ENCODE results near the gene TIMM50. TPM values are rescaled to one million over a fixed set of nuclear protein-coding genes. Genes with fewer than 3 reads are reported as not detected.
A peak's percentile ranks its signal among the peaks of the same experiment; 100 is the strongest.
"Not testable (repeated sequence)": the region's sequence is repeated elsewhere in the genome, so short reads cannot be mapped to it uniquely, and the experiment has no call there.

The TIMM50 gene
- total RNA-seq, 1 experiment from 2014 or later: 218 TPM

DNA sequence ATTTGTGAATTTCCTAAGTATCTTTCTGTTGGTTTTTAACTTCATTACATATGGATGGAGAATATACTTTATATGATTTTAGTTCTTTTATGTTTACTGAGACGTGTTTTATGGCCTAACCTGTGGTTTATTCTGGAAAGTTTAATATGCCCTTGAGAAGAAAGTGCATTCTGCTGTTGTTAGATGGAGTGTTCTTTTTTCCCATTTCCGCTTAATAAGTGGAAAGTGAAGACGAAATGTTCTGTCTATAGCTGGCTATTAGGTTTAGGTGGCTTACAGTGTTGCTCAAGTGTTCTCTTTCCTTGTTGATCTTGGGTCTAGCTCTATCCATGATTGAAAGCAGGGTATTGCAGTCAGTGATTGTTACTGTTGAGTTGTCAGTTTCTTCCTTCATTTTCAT is 17.2 kb upstream of the TIMM50 start:
- Histone ChIP-seq H3K36me3 (peaks cover 88% of the 10 kb centered on the region), H3K4me3 (no peak overlapping the region), H3K9me3 (no peaks in the 10 kb centered on the region), H3K27me3 (no peaks in the 10 kb centered on the region)
- DNase-seq: no peak

DNA sequence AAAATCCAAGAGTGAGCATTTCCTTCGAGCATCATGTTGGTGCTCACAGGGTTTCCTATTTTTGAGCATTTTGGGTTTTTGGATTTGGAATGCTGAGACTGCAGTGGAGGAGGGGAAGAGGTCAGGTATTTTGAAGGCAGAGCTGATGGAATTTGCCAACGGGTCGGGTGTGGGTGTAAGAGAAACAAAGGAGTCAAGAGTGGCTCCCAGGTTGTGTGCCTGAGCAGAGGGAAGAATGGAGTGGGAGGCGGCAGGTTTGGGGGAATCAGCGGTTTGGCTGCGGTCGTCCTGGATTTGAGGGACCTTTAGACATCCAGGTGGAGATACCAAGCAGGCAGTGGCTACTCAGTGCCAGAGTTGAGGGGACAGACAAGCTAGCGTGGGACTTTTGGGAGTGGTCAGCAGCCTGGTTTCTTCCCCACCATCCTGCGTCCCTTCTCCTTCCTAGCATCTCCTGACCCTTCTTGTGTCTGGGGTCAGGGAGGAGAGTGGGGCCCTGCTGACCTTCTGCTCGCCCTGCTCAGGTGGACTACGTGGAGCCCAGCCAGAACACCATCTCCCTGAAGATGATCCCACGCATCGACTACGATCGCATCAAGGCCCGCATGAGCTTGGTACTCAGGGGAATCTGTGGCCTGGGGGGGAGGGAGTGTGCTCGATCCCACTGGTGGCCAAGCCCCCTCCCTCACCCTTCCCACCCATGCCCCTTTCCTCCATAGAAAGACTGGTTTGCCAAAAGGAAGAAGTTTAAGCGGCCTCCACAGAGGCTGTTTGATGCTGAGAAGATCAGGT is 14.5 kb upstream of the TIMM50 start:
- no peaks in the 10 kb centered on the region for H3K9me3 ChIP-seq
- no peaks in the 10 kb centered on the region for H3K27me3 ChIP-seq
- DNase-seq: no peak
- no peak overlapping the region for H3K4me3 ChIP-seq
- peaks cover 88% of the 10 kb centered on the region for H3K36me3 ChIP-seq

DNA sequence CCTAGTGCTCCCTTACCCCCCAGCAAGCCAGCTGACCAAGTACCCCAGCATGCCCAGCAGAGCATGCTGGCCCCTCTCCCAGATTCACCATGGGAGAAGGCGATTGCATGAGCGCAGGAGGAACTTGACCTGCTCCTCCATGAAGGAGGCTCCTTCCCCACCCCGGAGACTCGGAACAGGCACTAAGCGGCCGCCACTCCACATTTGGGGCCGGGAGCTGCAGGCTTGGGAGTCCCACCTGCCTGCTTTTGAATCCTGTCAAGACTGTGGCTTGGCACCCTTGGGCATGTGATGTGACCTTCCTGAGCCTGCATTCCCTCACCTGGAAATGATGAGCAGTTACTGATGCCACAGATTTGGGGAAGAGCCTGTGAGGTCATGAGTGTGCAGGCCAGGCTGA is 12.7 kb upstream of the TIMM50 start:
- H3K27me3 ChIP-seq: no peaks in the 10 kb centered on the region
- H3K36me3 ChIP-seq: peaks cover 96% of the 10 kb centered on the region
- no peak overlapping the region for H3K4me3 ChIP-seq
- no peak for DNase-seq
- no peaks in the 10 kb centered on the region for H3K9me3 ChIP-seq

DNA sequence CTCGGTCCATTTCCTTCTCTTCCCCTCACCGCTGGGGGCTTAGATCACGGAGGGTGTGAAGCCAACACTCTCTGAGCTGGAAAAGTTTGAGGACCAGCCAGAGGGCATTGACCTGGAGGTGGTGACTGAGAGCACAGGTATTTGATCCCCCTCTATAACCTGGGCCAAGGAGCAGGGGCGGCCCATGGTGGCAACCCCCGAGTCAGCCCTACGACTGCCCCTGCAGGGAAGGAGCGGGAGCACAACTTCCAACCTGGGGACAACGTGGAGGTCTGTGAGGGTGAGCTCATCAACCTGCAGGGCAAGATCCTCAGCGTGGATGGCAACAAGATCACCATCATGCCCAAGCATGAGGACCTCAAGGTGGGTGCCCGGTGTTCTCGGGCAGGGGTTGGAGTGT is 11.6 kb upstream of the TIMM50 start:
- no peak for DNase-seq
- no peaks in the 10 kb centered on the region for H3K27me3 ChIP-seq
- no peak overlapping the region for H3K4me3 ChIP-seq
- H3K9me3 ChIP-seq: no peaks in the 10 kb centered on the region
- H3K36me3 ChIP-seq: peaks cover 100% of the 10 kb centered on the region

DNA sequence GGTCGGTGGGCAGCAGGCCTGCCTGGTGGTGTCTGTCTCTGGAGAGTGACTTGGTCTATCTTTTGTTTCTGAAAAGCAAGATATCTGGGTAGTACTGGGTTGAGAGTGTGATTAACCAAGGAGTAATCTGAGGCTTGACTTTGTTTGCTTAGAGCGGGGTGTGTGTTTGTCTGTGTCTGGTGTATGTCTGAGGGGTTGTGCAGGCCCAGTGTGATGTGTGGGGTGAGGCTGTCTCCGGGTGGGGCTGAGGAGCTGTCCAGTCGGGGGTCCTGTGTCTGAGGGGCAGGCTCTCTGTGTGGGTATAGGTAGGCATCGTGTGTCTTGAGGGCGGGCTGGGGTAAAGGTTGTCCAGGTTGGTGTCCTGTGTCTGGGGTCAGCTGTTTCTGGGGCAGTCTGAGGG is 11.1 kb upstream of the TIMM50 start:
- no peak for DNase-seq
- Histone ChIP-seq H3K4me3 (no peak overlapping the region), H3K9me3 (no peaks in the 10 kb centered on the region), H3K36me3 (peaks cover 100% of the 10 kb centered on the region), H3K27me3 (no peaks in the 10 kb centered on the region)

DNA sequence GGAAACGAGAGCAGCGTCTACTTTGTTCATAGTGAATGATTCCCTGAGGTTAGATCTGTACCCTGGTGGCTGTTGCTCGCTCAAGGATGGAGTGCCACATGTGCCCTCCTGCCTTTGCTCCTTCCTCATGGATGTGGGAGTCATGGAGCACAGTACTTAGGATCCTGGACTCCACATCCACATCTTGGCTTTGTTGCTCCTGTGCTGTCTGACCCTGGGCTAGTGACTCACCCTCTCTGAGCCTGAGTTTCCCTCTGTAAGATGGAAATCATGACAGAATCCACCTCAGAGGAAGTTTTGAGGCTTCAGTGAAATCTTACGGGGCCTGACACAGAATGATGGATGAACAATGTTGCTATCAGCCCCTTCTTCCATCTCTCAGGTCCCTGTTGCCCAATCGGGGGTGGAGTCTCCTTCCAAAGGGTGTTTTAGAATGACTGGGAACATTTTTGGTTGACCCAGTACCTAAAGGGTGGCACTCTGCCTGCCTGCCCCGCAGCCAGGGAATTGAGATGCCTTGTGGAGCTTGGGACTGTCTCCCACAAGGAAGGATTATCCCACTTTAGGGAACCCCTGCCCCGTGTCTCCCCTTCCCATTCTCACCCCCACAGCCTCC is 9.8 kb upstream of the TIMM50 start:
- DNase-seq: no peak
- Histone ChIP-seq H3K27me3 (no peaks in the 10 kb centered on the region), H3K36me3 (peaks cover 97% of the 10 kb centered on the region), H3K9me3 (no peaks in the 10 kb centered on the region), H3K4me3 (no peak overlapping the region)

DNA sequence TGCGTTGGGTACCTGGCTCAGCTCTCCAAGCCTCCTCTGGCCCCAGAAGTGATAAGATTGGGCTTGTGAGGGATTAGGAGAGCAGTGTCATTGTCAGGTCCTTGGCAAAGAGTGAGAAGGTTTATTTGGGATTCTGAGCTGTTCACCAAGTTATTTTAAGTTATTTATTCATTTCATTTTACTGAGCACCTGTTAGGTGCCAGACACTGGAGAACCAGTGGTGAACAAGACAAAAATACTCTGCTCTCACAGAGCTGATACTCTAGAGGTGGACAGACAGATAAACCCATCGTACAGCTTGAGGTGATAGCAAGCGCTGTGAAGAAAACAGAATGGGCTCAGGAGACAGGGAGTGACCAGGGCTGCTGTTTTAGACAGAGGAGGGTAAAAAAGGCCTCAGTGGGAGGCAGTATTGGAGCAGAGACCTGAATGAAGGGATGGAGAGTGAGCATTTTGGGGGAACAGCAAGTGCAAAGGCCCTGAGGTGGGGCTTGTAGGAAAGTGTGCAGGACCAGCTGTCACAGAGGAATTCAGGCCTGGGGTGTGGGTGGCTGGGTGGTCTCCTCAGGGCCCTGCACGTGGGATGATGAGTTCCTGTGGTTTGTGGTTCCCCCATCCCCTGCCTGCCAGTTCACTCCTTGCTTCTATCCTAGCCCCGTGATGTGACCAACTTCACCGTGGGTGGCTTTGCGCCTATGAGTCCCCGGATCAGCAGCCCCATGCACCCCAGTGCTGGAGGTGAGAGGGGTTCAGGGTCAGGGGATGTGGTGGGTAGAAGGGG is 8.7 kb upstream of the TIMM50 start:
- Histone ChIP-seq H3K9me3 (no peaks in the 10 kb centered on the region), H3K36me3 (peaks cover 97% of the 10 kb centered on the region), H3K4me3 (no peak overlapping the region), H3K27me3 (no peaks in the 10 kb centered on the region)
- DNase-seq: no peak

DNA sequence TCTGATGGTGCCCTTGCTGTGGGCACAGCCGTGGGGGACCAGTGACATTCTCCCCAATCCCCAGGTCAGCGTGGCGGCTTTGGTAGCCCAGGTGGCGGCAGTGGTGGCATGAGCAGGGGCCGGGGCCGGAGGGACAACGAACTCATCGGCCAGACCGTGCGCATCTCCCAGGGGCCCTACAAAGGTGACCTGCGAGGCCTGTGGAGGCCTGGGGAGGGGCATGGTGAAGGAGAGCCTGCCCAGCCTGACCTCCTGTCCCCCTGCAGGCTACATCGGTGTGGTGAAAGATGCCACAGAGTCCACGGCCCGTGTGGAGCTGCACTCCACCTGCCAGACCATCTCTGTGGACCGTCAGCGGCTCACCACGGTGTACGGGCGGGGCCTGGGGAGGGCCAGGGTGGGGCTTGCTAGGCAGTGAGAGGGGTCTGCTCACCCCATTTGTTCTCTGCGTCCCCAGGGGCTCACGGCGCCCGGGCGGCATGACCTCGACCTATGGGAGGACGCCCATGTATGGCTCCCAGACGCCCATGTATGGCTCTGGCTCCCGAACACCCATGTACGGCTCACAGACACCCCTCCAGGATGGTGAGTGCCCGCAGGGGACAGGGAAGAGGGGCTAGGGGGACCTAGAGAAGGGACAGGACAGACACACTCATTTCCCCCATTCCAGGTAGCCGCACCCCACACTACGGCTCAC is 7.7 kb upstream of the TIMM50 start:
- H3K36me3 ChIP-seq: peaks cover 87% of the 10 kb centered on the region
- no peak for DNase-seq

DNA sequence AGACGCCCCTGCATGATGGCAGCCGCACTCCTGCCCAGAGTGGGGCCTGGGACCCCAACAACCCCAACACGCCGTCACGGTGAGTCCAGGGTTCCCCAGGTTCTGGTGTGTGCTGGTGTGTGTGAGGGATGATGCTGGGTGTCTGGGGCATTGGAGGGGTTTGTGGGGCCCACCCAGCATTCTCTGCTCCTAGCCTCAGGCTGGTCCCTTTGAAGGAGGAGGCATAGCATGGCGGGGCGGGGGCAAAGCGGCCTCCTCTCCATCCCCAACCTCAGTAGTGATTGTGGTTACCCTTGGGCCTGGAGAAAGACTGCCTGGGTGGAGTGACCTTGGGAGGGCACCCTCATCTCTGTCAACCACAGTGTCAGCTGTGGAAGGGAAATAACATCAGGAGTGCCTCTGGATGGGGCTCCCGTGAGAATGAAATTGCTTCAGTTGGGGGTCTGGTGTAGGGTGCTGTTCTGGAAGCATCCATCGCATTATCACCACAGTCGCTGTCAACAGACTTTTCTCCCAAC is 7.1 kb upstream of the TIMM50 start:
- H3K4me3 ChIP-seq: no peak overlapping the region
- H3K27me3 ChIP-seq: no peaks in the 10 kb centered on the region
- no peaks in the 10 kb centered on the region for H3K9me3 ChIP-seq
- peaks cover 81% of the 10 kb centered on the region for H3K36me3 ChIP-seq
- DNase-seq: no peak

More for the DNA sequence above, 7.7 kb upstream of the TIMM50 start:
- Histone ChIP-seq H3K9me3 (no peaks in the 10 kb centered on the region), H3K27me3 (no peaks in the 10 kb centered on the region), H3K4me3 (no peak overlapping the region)

DNA sequence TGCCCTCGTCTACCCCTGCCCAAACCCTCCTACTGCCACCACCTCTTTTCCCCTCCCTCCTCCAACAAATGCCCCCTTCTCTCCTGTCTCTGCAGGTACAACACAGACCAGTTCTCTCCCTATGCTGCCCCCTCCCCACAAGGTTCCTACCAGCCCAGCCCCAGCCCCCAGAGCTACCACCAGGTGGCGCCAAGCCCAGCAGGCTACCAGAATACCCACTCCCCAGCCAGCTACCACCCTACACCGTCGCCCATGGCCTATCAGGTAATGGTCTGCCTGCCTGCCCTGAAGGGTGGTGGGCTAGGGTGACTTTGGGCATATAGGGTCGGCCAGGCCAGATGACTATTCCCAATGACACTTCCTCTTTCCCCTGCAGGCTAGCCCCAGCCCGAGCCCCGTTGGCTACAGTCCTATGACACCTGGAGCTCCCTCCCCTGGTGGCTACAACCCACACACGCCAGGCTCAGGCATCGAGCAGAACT is 6.5 kb upstream of the TIMM50 start:
- H3K4me3 ChIP-seq: no peak overlapping the region
- peaks cover 75% of the 10 kb centered on the region for H3K36me3 ChIP-seq
- no peaks in the 10 kb centered on the region for H3K9me3 ChIP-seq
- no peaks in the 10 kb centered on the region for H3K27me3 ChIP-seq
- peak; percentile 47 for DNase-seq

DNA sequence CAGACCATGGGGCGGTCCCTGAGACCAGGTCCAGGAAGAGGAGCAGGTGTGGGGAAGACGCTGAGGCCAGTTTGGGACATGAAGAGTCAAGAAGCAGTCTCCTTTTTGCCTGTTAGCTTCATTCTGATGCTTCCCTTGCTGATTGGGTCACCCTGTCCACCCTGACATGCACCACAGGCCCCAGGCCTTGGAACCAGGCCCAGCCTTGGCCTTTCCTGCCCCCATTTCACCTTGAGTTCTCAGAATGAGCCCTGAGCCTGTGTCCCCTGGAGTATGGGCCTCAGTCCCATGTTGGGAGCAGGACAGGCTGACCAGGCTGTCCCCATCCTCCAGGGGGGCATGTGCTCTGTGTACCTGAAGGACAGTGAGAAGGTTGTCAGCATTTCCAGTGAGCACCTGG is 4.9 kb upstream of the TIMM50 start:
- Histone ChIP-seq H3K36me3 (peaks cover 60% of the 10 kb centered on the region), H3K4me3 (no peak overlapping the region), H3K9me3 (no peaks in the 10 kb centered on the region), H3K27me3 (no peaks in the 10 kb centered on the region)
- DNase-seq: no peak

DNA sequence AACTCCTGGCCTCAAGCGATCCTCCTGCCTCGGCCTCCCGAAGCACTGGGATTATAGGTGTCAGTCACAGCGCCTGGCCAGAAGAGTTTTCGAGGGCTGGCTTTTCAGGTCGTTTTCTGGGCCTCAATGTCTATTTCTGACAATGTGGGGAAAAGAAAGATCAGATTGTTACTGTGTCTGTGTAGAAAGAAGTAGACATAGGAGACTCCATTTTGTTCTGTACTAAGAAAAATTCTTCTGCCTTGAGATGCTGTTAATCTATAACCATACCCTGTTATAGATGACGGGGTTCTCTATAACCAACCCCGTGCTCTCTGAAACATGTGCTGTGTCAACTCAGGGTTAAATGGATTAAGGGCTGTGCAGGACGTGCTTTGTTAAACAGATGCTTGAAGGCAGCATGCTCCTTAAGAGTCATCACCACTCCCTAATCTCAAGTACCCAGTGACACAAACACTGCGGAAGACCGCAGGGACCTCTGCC is 1.3 kb upstream of the TIMM50 start:
- peaks cover 53% of the 10 kb centered on the region for H3K36me3 ChIP-seq

DNA sequence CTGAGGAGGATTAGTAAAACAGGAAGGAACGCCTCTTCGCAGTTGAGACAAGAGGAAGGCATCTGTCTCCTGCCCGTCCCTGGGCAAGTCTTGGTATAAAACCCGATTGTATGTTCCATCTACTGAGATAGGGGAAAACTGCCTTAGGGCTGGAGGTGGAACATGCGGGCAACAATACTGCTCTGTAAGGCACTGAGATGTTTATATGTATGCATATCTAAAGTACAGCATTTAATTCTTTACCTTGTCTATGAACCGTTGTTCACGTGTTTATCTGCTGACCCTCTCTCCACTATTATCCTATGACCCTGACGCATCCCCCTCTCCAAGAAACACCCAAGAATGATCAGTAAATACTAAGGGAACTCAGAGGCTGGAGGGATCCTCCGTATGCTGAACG is 722 bp upstream of the TIMM50 start:
- no peaks in the 10 kb centered on the region for H3K9me3 ChIP-seq
- no peaks in the 10 kb centered on the region for H3K27me3 ChIP-seq
- peaks cover 51% of the 10 kb centered on the region for H3K36me3 ChIP-seq
- no peak for DNase-seq
- peak overlapping the region; percentile 100 for H3K4me3 ChIP-seq

More for the DNA sequence above, 1.3 kb upstream of the TIMM50 start:
- not testable (repeated sequence) for DNase-seq, H3K4me3 ChIP-seq, H3K27me3 ChIP-seq, H3K9me3 ChIP-seq

DNA sequence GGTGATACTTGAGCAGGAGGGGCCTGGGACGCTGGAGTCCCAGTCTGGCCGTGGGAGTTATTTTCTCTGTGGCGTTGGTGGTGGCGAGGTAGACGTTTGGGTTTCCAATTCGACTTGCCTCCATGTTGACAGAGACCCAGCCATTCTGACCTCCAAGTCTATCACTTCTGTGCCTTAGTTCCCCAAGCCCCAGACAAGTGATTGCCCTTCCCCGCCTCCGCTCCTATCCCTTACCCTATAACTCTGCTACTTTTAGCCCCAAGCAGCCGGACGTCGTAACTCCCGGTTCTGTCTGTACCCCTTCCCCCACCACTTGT is 549 bp downstream of the TIMM50 start:
- H3K4me3 ChIP-seq: peak overlapping the region; percentile 100
- peaks cover 54% of the 10 kb centered on the region for H3K36me3 ChIP-seq
- H3K9me3 ChIP-seq: no peaks in the 10 kb centered on the region
- DNase-seq: peak; percentile 10
- no peaks in the 10 kb centered on the region for H3K27me3 ChIP-seq

DNA sequence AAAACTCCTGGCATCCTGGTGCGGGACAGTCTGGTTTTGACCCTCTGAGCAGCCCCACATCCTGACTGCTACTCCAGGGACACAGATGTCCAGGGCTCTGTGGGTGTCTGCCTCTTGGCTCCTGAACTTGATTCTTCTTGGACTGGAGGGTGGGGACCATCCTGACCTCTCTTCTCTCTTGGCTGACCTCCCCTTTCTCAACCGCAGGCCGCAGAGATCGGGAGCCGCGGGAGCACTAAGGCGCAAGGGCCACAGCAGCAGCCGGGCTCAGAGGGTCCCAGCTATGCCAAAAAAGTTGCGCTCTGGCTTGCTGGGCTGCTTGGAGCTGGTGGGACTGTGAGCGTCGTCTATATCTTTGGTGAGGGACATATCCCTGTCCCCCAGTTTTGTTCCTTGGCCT is 1.0 kb downstream of the TIMM50 start:
- Histone ChIP-seq H3K9me3 (no peaks in the 10 kb centered on the region), H3K36me3 (peaks cover 54% of the 10 kb centered on the region), H3K27me3 (no peaks in the 10 kb centered on the region), H3K4me3 (peak overlapping the region; percentile 100)
- no peak for DNase-seq

DNA sequence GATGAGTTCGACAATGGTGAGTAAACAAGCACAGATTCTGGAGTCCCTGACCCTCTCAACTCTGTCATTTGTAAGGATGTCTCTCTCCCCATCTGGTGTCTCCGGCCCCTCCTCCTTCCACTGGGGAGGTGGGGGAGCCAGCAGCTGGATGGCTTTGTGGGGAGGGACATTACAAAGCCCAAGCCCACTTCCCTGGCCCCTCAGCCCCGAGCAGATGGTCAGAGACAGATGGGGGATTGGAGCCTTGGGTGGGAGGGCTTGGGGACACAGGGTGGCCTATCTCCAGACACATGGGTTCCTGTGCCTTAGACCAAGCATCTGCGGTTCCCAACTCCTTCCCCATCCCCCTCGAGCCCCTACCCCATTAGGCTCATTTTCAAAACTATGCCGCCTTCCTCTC is 2.5 kb downstream of the TIMM50 start:
- Histone ChIP-seq H3K36me3 (peaks cover 64% of the 10 kb centered on the region), H3K9me3 (no peaks in the 10 kb centered on the region), H3K27me3 (no peaks in the 10 kb centered on the region), H3K4me3 (no peak overlapping the region)
- DNase-seq: no peak

DNA sequence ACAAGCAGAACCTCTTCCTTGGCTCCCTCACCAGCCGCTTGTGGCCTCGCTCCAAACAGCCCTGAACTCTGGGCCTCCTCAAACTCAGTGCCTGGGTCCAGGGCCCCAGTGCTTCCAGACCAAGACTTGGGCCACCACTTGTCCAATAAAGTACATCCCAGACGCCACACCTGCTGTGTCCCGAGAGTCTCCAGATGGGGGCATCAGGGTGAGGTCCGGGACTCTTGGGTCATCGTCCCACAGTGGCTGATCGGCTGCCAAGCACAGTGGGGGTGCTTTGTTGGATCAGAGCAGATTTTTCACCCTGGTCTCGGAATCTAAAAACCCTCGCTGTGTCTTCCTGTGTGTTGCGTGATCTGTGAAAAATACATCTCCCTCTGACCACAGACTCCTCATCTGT is 9.1 kb downstream of the TIMM50 start:
- H3K36me3 ChIP-seq: peaks cover 56% of the 10 kb centered on the region
- no peak for DNase-seq
- H3K27me3 ChIP-seq: no peaks in the 10 kb centered on the region
- H3K9me3 ChIP-seq: no peaks in the 10 kb centered on the region
- no peak overlapping the region for H3K4me3 ChIP-seq

Measured in MG63 (cell line).